ENCODE measurements around the gene WDR47. TPM values are rescaled to one million over a fixed set of nuclear protein-coding genes. Genes with fewer than 3 reads are reported as not detected.

The WDR47 gene
- total and polyA plus RNA-seq, 2 of the 8 experiments (the other 6 are each of a cell fraction or from before 2014, with no cell fraction given): 1.9 to 6.7 TPM

GRCh38 chr1:108960719-108961118 lies 81.2 kb downstream of the WDR47 start (continued):
- no peak for TF ChIP-seq SP1 (IDR thresholded peaks at IDR 0.05; ENCODE audit: low read depth, low read length)
- TF ChIP-seq ATF2 (IDR thresholded peaks at IDR 0.05; ENCODE audit: low read length): no peak
- no peak for TF ChIP-seq KDM5A (IDR thresholded peaks at IDR 0.05; ENCODE audit: low read length)
- TF ChIP-seq CBX8 (IDR thresholded peaks at IDR 0.05; ENCODE audit: borderline replicate concordance, low read depth, low read length): no peak
- TF ChIP-seq KDM4A (IDR thresholded peaks at IDR 0.05; ENCODE audit: low read depth, low read length, severe bottlenecking): no peak
